ENCODE measurements around the gene HAS3. TPM values are rescaled to one million over a fixed set of nuclear protein-coding genes. Genes with fewer than 3 reads are reported as not detected.

Gene HAS3
- total and polyA plus RNA-seq, 4 donors = 0.09 to 0.75 (median 0.26) TPM

DNA sequence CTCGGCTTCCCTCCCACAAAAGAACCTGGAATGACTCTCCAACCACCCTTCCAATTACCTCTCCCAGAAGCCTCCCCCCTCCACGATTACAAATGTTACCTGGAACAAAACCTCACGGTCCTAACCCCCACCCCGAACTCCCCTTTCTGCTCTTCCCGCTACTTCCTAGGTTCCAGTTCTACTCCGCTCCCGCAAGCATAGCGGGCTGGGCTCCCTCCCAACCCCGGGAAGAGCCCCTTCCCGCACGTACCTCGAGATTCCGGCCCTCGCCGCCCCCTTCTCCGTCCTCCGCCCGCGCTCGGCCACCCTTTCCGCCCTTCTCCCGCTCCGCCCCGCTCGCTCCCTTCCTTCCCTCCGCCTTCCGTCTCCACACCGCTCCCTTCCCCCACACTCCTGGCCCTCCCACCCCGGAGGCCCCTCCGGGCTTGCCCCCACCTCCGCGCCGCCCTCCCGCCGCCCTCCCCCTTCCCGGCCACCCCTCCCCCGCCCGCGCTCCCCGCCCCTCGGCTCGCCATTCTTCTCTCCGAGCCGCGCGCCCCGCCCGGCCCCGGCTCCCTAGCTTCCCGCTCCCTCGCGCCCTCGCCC lies 26.5 kb downstream of the HAS3 start:
- Histone ChIP-seq H3K9ac (ENCODE audit: low read depth in 1 of 2, low read length in 2 of 2) (peak overlapping the region; percentile 75 to 85), H3K27me3 (ENCODE audit: control insufficient read depth in 4 of 4, insufficient read depth in 4 of 4, low read length in 3 of 4) (no peaks in the 10 kb centered on the region), H3K4me1 (ENCODE audit: control insufficient read depth in 4 of 4, insufficient read depth in 4 of 4, low read length in 3 of 4) (peaks cover 0 to 31% (median 16%) of the 10 kb centered on the region in 4 donors), H3K27ac (ENCODE audit: low read depth in 1 of 2, low read length in 2 of 2) (peak overlapping the region; percentile 86), H3K9me3 (ENCODE audit: control insufficient read depth in 4 of 4, low read length in 3 of 4) (no peaks in the 10 kb centered on the region), H3K36me3 (ENCODE audit: control insufficient read depth in 4 of 4, insufficient read depth in 3 of 4, low read depth in 1 of 4, low read length in 3 of 4) (peaks cover 0 to 3% (median under 1%) of the 10 kb centered on the region in 4 donors), H3K4me3 (ENCODE audit: low read depth in 1 of 3, low read length in 3 of 3) (peak overlapping the region; percentile 90 to 99 (median 93))
- TF ChIP-seq EGR1 (IDR thresholded peaks at IDR 0.05; ENCODE audit: low read depth in 2 of 2) = no peak
- no peak for TF ChIP-seq HNF4A (conservative IDR thresholded peaks at IDR 0.05)
- TF ChIP-seq REST (IDR thresholded peaks at IDR 0.05) = no peak
- TF ChIP-seq FOXA1 (IDR thresholded peaks at IDR 0.05) = no peak
- no peak for TF ChIP-seq RAD21 (IDR thresholded peaks at IDR 0.05)
- TF ChIP-seq JUND (IDR thresholded peaks at IDR 0.05) = no peak
- TF ChIP-seq, protein P1, sequence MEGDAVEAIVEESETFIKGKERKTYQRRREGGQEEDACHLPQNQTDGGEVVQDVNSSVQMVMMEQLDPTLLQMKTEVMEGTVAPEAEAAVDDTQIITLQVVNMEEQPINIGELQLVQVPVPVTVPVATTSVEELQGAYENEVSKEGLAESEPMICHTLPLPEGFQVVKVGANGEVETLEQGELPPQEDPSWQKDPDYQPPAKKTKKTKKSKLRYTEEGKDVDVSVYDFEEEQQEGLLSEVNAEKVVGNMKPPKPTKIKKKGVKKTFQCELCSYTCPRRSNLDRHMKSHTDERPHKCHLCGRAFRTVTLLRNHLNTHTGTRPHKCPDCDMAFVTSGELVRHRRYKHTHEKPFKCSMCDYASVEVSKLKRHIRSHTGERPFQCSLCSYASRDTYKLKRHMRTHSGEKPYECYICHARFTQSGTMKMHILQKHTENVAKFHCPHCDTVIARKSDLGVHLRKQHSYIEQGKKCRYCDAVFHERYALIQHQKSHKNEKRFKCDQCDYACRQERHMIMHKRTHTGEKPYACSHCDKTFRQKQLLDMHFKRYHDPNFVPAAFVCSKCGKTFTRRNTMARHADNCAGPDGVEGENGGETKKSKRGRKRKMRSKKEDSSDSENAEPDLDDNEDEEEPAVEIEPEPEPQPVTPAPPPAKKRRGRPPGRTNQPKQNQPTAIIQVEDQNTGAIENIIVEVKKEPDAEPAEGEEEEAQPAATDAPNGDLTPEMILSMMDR (IDR thresholded peaks at IDR 0.05; ENCODE audit: low read depth, low read length, missing input control) = no peak
- no peak for TF ChIP-seq SP1 (IDR thresholded peaks at IDR 0.05)
- no peak for TF ChIP-seq HNF4G (IDR thresholded peaks at IDR 0.05)
- no peak for TF ChIP-seq TAF1 (conservative IDR thresholded peaks at IDR 0.05)
- no peak for TF ChIP-seq GABPA (IDR thresholded peaks at IDR 0.05 in 1 of 2, conservative IDR thresholded peaks at IDR 0.05 in 1 of 2)
- TF ChIP-seq, protein P2, sequence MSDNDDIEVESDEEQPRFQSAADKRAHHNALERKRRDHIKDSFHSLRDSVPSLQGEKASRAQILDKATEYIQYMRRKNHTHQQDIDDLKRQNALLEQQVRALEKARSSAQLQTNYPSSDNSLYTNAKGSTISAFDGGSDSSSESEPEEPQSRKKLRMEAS (IDR thresholded peaks at IDR 0.05) = no peak
- TF ChIP-seq ZBTB33 (IDR thresholded peaks at IDR 0.05) = no peak
- no peak for TF ChIP-seq ATF3 (IDR thresholded peaks at IDR 0.05)
- TF ChIP-seq NR2F2 (IDR thresholded peaks at IDR 0.05) = no peak
- 1% methylated on average over 53 of the region's 53 CpGs for WGBS
- DNase-seq (ENCODE audit: low spot score) = peak; percentile 81
